Glutamatergic neuron (in vitro differentiated cells): ENCODE data around the gene SMG1. TPM values are rescaled to one million over a fixed set of nuclear protein-coding genes. Genes with fewer than 3 reads are reported as not detected.

ENCODE experiments used
- DNase-seq: peaks from one replicate; pipeline ENCODE4 v3.0.0; 2022
- H3K27ac Mint-ChIP-seq: one replicate; pipeline ENCODE4 v1.8.0; 2020; ENCODE audit warnings: mild to moderate bottlenecking, mixed read lengths, inconsistent platforms; ENCODE audit not compliant: unreplicated experiment
- H3K27me3 Mint-ChIP-seq: one replicate; pipeline ENCODE4 v1.8.0; 2020; ENCODE audit warnings: mild to moderate bottlenecking, moderate library complexity, mixed read lengths, inconsistent platforms; ENCODE audit not compliant: unreplicated experiment
- H3K36me3 Mint-ChIP-seq: one replicate; pipeline ENCODE4 v1.8.0; 2020; ENCODE audit warnings: mild to moderate bottlenecking, mixed read lengths, inconsistent platforms; ENCODE audit not compliant: unreplicated experiment
- H3K4me1 Mint-ChIP-seq: one replicate; pipeline ENCODE4 v1.8.0; 2020; ENCODE audit warnings: mild to moderate bottlenecking, low read depth, mixed read lengths, inconsistent platforms; ENCODE audit not compliant: unreplicated experiment
- H3K4me3 Mint-ChIP-seq: one replicate; pipeline ENCODE4 v1.8.0; 2020; ENCODE audit warnings: mild to moderate bottlenecking, mixed read lengths, inconsistent platforms; ENCODE audit not compliant: unreplicated experiment
- H3K9me3 Mint-ChIP-seq: one replicate; pipeline ENCODE4 v1.8.0; 2020; ENCODE audit warnings: mild to moderate bottlenecking, moderate library complexity, mixed read lengths, inconsistent platforms; ENCODE audit not compliant: unreplicated experiment
- CTCF ChIP-seq: fragments of 200-600 bp; sonication (generic); IDR thresholded peaks from one replicate; pipeline ENCODE4 v1.5.0; 2021; ENCODE audit not compliant: partially characterized antibody, unreplicated experiment
- total RNA-seq: library from RNA; stranded (reverse); fragmentation: NEBNext Ultra II Directional; extraction: Animal tissue kit (Norgen Biotek cat#: 25700); gene quantifications from one replicate; pipeline ENCODE4 v1.2.1, GENCODE V29; 2021; ENCODE audit not compliant: unreplicated experiment

The SMG1 gene
- total RNA-seq, 1 donor from 2014 or later = 82.1 TPM

DNA sequence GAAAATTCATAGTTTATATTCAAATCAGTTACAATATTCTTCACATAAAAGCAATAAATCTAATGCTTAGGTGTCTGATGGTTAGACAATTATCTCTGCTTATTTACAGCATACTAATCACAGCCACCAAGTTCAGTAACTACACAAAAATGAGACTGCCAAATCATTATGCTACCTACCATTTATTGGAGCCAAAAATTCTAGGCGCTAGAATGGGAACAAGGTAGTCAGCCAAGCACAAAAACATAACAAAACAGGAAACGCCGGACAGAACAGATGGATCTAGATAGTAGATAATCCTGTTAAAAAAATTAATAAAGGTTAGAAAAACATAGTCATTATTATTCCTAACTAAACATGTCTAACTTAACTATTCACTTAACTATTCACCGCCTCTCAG is 128.5 kb downstream of the SMG1 start:
- no peak for DNase-seq
- TF ChIP-seq CTCF = no peak
- H3K27me3 Mint-ChIP-seq = peaks cover 7% of the 10 kb centered on the region
- H3K4me1 Mint-ChIP-seq = peaks cover 13% of the 10 kb centered on the region
- H3K36me3 Mint-ChIP-seq = no peaks in the 10 kb centered on the region
- H3K9me3 Mint-ChIP-seq = peaks cover 8% of the 10 kb centered on the region
- H3K4me3 Mint-ChIP-seq = no peak overlapping the region
- peak overlapping the region; percentile 48 for H3K27ac Mint-ChIP-seq

- Mint-ChIP-seq H3K4me1 (peaks cover 13% of the 10 kb centered on the region), H3K36me3 (no peaks in the 10 kb centered on the region), H3K27me3 (peaks cover 6% of the 10 kb centered on the region), H3K27ac (no peak overlapping the region), H3K9me3 (peaks cover 5% of the 10 kb centered on the region), H3K4me3 (no peak overlapping the region)
- no peak for DNase-seq
- no peak for TF ChIP-seq CTCF
These were observed 129.8 kb downstream of the SMG1 start for GRCh38 chr16:18796377-18796776.

GRCh38 chr16:18792836-18793433 is 133.3 kb downstream of the SMG1 start:
- no peak overlapping the region for H3K4me3 Mint-ChIP-seq
- no peak for DNase-seq
- H3K36me3 Mint-ChIP-seq = peaks cover 10% of the 10 kb centered on the region
- H3K27ac Mint-ChIP-seq = no peak overlapping the region
- H3K9me3 Mint-ChIP-seq = peaks cover 10% of the 10 kb centered on the region
- peaks cover 14% of the 10 kb centered on the region for H3K4me1 Mint-ChIP-seq
- no peak for TF ChIP-seq CTCF
- H3K27me3 Mint-ChIP-seq = no peaks in the 10 kb centered on the region

DNA sequence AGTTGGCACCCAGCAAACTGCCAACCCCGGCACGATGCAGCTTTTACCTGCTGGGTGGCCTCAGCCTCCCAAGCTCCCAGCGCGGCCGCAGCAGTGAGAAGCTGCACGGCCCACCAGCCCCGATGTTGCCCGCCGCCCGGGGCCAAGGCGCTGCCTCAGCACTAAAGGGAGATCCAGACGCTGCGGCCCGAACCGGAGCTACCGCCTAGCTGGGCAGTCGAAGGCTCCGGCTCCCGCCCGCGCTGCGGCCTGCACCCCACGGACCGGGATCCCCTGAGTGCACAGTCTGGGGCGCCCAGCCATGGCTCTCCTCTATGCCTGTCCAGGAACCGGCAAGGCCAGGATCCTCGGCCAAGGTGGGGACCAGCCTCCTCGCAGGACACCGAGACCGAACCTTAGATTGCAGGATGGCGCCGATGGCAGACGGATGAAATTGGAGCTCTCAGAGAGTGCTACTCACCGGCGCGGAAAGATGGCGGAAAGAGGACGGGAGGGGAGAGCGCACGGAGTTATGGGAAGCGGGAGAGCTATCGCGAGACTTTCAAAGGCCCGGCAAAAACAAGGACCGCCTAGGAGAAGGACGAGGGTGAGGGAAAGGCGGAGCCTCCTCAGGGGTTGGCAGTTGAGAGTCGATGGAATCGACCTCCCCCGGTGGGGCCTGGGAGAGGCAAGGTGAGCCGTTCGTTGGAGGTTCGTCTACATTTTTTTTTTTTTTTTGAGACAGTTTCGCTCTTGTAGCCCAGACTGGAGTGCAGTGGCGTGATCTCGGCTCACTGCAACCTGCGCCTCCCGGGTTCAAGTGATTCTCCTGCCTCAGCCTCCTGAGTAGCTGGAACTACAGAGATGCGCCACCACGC is 136.1 kb downstream of the SMG1 start, which contains the start of gene RPS15A:
Gene RPS15A (minus strand): TSS at position 485 of the 857 bp plus-strand sequence. CDS start 1,221 bp downstream, outside the sequence.
- TF ChIP-seq CTCF = no peak
- Mint-ChIP-seq H3K4me1 (peaks cover 31% of the 10 kb centered on the region), H3K4me3 (peak within 1 kb of the TSS; percentile 95), H3K27me3 (no peaks in the 10 kb centered on the region), H3K36me3 (peaks cover 16% of the 10 kb centered on the region), H3K9me3 (peaks cover 10% of the 10 kb centered on the region), H3K27ac (peak within 1 kb of the TSS; percentile 89)
- peak; percentile 90 for DNase-seq

DNA sequence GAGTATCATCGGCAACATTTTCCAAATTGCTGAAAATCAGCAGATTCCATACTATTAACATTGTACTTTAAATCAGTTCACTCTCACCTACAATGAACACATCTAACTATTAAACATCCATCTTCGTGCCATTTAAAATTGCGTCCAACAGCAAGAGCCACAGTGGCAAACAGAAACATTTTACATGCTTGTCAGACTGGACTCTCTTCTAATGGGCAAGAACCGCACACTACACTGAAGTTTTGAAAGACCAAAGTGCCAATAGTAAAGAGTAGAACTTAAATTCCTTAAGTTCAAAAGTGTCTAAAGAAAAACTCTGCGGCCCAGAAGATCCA is 136.7 kb downstream of the SMG1 start:
- peak overlapping the region; percentile 95 for H3K4me3 Mint-ChIP-seq
- H3K4me1 Mint-ChIP-seq = peaks cover 32% of the 10 kb centered on the region
- no peak for TF ChIP-seq CTCF
- peaks cover 16% of the 10 kb centered on the region for H3K36me3 Mint-ChIP-seq
- no peaks in the 10 kb centered on the region for H3K27me3 Mint-ChIP-seq
- H3K27ac Mint-ChIP-seq = peak overlapping the region; percentile 89
- no peak for DNase-seq
- H3K9me3 Mint-ChIP-seq = peaks cover 10% of the 10 kb centered on the region
